ENCODE measurements around the gene URI1.

The URI1 gene

GRCh38 chr19:29936409-29936808 lies 5.6 kb upstream of the URI1 start:
- DNase-seq (ENCODE audit: low spot score) = no peak
- in situ Hi-C loops (cut with MboI; ENCODE audit: low pct_unique_long_range_greater_than_20kb, low sequenced_read_pairs, unreplicated experiment) = no loop called here
- TF ChIP-seq CTCF (IDR thresholded peaks at IDR 0.05; ENCODE audit: extremely low read depth, insufficient read depth, missing control alignments) = no peak

- TF ChIP-seq CTCF (IDR thresholded peaks at IDR 0.05; ENCODE audit: extremely low read depth, insufficient read depth, missing control alignments) = no peak
- in situ Hi-C loops (cut with MboI; ENCODE audit: low pct_unique_long_range_greater_than_20kb, low sequenced_read_pairs, unreplicated experiment) = no loop called here
- DNase-seq (ENCODE audit: low spot score) = no peak
These were observed 2.4 kb upstream of the URI1 start for GRCh38 chr19:29939628-29940027.

DNA sequence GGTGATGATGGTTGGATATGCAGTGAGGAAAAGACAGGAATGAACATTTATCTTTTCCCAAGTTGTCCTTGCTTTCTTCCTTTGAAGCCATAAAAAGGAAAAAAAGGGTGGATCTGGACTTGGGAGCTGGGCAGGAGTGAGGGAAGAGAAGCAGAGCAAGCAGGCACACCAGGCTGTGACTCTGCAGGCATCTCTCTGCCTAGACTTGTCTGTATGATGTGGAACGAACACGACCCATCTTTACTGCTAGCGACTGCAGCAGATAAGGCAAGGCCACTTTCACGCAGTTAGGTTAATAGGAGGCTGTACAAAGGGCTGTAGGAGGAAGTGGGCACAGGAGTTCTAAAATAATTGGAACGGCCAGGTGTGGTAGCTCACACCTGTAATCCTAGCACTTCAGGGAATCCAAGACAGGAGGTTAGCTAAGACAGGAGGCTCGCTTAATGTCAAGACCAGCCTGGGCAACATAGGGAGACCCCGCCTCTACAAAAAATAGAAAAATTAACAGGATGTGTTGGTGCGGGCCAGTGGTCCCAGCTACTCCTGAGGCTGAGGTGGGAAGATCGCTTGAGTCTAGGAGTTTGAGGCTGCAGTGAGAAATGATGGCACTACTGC lies 961 bp upstream of the URI1 start:
- DNase-seq (ENCODE audit: low spot score) = no peak

GRCh38 chr19:29942404-29943261 lies 594 bp downstream of the URI1 start:
- in situ Hi-C loops (cut with MboI; ENCODE audit: low pct_unique_long_range_greater_than_20kb, low sequenced_read_pairs, unreplicated experiment) = no loop called here
- DNase-seq (ENCODE audit: low spot score) = peak; percentile 83

More for the DNA sequence above, 961 bp upstream of the URI1 start:
- no peak for TF ChIP-seq CTCF (IDR thresholded peaks at IDR 0.05; ENCODE audit: extremely low read depth, insufficient read depth, missing control alignments)
- in situ Hi-C loops (cut with MboI; ENCODE audit: low pct_unique_long_range_greater_than_20kb, low sequenced_read_pairs, unreplicated experiment) = no loop called here

DNA sequence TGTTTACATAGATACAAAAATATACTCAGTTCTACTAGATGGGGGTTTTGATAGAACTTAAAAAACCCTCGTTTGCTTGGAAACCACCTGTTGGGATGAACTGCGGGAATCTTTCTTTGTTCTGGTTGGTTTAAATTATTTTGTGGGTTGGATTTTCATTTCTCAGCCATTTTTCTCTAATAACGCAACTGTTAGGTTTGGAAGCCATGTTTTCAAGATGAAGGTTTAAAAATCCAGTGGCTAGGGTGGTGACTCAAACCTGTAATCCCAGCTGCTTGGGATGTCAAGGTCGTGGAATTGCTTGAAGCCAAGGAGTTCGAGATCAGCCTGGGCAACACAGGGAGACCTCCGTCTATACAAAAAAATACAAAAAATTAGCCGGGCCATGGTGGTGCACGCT lies 1.6 kb downstream of the URI1 start:
- in situ Hi-C loops (cut with MboI; ENCODE audit: low pct_unique_long_range_greater_than_20kb, low sequenced_read_pairs, unreplicated experiment) = no loop called here
- TF ChIP-seq CTCF (IDR thresholded peaks at IDR 0.05; ENCODE audit: extremely low read depth, insufficient read depth, missing control alignments) = no peak
- no peak for DNase-seq (ENCODE audit: low spot score)

More at GRCh38 chr19:29942404-29943261, 594 bp downstream of the URI1 start:
- no peak for TF ChIP-seq CTCF (IDR thresholded peaks at IDR 0.05; ENCODE audit: extremely low read depth, insufficient read depth, missing control alignments)

- DNase-seq (ENCODE audit: low spot score) = no peak
- in situ Hi-C loops (cut with MboI; ENCODE audit: low pct_unique_long_range_greater_than_20kb, low sequenced_read_pairs, unreplicated experiment) = no loop called here
- TF ChIP-seq CTCF (IDR thresholded peaks at IDR 0.05; ENCODE audit: extremely low read depth, insufficient read depth, missing control alignments) = no peak
These were observed 2.5 kb downstream of the URI1 start for GRCh38 chr19:29944390-29945012.

All from GM13977 (cell line).